Stimulated activated CD4-positive, alpha-beta T cell treated with anti-CD3 and anti-CD28 coated beads, TNF-alpha, amount 100 ng/mL, for 48 hours (primary cell): ENCODE data around the gene GTPBP3.

ENCODE experiments used
- DNase-seq, 3 donors: peaks; one replicate each; pipeline ENCODE4 v3.0.0-alpha.2; 2020; ENCODE audit warnings: low read depth in 3 of 3

The GTPBP3 gene

GRCh38 chr19:17327654-17328516 lies 9.5 kb upstream of the GTPBP3 start:
- DNase-seq = peak in 1 of 3 donors; percentile 61

- DNase-seq = no peak
Observed at GRCh38 chr19:17328517-17329365, 8.6 kb upstream of the GTPBP3 start.

- no peak for DNase-seq
Observed at GRCh38 chr19:17329366-17330261, 7.7 kb upstream of the GTPBP3 start.

GRCh38 chr19:17330262-17331044 lies 6.9 kb upstream of the GTPBP3 start:
- DNase-seq = no peak

DNA sequence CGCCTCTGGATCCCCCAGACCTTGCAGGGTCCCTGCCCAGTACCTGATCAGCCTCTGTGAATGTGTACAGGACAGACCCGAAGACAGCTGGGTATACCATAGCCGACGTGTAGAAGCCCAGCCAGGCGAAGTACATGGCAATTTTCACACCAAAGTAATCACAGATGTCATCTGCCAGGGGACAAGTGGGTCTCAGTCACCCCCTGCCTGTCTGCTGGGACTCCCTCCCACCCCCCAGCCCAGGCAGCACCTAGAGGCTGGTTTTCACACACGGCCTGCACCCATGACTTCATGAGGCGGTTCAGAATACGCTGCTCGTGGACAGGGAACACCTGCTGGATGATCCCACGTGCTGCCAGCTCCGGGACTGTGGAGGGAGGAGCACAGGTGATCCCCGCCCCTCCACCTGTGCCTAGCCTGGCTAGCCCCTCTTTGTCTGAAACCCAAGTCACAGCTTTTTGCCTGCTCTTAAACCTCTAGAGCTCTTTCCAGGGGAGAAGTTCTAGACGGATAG lies 6.3 kb upstream of the GTPBP3 start:
- no peak for DNase-seq

GRCh38 chr19:17332360-17332676 lies 5.0 kb upstream of the GTPBP3 start:
- no peak for DNase-seq

DNA sequence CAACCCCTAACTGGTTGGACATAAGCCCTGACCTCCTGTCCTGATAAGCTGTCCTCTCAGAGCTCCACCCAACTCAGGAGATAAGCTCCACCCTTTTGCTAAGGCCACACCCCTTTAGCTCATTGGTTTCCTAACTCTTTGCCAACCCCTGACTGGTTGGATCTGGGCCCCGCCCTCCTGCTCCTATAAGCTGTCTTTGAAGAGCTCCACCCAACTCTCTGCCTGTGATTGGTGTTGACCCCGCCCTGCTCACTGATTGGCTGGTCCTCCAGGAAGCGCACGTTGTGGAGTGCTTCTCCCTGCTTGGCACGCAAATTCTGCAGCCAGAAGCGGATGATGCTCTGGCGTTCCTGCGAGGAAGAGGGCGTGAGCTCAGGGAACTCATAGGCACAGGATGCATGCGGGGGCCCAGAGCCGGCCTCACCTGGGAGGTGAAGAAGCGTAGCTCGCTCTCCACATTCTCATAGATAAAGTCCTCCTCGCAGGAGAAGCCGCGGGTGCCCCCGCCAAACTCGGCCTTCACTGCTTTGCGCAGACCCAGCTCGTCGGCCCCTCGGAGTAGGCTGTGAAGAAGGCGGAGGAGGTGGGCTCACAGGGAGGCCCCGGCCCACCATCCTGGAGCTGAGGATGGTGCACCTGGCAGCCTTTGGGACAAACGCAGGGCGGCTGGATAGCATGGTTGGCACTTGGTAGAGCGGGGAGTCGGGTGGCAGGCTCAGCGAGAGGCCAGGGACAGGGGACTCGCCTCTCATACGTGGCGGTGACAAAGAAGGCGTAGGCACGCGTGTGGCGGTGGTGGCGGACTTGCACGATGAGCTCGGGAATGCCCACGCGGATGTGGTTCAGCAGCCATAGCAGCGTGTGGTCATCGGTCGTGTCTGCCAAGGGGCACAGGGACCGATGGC lies 4.4 kb upstream of the GTPBP3 start:
- peak in 1 of 3 donors; percentile 63 for DNase-seq

DNA sequence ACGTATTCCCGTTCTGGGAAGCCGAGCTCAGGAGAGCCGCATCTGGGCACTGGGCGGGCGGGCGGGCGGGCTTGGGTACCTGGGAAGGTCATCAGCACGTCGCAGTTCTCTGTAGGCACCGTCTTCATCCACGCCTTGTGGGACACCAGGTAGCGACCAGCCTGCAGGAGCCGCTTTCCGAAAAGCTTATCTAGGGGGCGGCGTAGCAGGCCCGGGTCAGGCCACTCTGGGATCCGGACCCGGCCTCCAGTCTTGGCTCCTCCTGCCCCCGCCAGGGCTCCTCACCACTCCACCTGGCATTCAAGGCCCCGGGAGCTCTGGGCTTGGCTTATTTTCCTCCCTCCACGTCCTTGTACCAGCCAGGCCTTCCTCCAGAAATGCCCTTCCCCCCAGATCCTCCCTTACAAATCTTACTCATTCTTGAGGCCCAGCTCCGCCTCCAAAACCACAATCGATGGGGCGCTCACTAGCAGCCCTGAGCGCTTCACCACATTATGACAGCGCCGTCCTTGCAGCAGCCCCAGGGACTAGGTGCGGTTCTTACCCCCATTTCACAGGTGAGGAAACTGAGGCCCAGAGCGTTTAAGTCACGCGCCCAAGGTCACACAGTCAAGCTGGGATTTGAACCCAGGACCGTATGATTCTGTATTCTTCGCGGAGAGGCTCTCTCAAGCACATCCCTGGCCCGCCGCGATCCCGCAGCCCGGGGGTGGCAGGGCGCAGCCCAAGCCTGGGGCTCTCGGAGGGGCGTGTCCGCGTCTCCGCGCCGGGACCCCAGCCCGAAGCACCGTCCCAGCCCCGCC lies 3.5 kb upstream of the GTPBP3 start:
- peak in 2 of 3 donors; percentile 69 to 73 for DNase-seq

DNA sequence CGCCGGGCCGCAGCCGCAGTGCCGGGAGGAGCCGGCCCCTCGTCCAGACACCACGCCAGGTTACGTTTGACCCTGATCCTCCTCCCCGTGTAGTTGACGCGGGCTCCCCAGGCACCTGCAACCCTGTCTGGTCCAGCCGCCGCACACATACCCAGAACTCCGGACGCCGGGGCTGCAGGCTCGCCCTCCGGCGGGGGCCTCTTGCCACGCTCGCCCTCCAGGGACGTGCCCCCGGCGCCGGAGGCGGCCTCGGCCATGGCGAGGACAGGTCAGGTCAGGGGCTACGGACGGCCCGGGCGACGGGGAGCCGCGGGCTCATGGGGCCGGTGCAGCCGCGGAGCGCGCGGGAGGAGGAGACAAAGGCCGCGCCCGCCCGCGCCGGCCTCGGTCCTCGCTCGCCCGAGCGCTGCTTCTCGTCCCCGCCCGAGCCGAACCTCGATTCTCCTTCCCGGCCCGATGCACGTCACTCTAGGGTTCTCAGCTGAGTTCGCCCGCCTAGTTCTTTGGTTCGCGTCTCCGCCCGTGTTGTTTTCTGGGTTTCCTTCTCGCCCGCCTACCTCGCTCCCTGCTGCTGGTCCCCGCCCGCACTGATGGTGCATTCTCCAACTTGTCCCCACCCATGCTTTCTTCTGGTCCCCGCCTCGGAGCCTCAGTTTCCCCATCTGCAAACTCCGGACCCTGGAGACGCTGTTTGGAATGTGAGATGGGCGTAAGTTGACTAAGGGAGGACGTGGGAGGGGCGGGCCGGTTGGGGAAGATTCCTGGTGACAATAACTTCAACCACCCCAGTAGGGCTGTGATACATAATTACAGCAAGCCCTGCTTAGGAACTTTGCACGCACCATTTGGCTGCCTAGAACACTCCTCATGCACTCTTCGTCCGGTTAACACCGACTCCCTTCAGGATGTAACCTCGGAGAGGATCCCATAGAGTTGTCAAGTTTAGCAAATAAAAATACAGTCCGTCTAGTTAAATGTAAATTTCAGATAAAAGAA lies 2.6 kb upstream of the GTPBP3 start, which contains the start of gene ANO8:
TSS of gene ANO8 (minus strand) at position 442 of the 996 bp plus-strand sequence. CDS start at position 257, 185 bp downstream.
- DNase-seq = peak; percentile 92 to 95 (median 94)

GRCh38 chr19:17335575-17335974 lies 1.8 kb upstream of the GTPBP3 start:
- no peak for DNase-seq

DNA sequence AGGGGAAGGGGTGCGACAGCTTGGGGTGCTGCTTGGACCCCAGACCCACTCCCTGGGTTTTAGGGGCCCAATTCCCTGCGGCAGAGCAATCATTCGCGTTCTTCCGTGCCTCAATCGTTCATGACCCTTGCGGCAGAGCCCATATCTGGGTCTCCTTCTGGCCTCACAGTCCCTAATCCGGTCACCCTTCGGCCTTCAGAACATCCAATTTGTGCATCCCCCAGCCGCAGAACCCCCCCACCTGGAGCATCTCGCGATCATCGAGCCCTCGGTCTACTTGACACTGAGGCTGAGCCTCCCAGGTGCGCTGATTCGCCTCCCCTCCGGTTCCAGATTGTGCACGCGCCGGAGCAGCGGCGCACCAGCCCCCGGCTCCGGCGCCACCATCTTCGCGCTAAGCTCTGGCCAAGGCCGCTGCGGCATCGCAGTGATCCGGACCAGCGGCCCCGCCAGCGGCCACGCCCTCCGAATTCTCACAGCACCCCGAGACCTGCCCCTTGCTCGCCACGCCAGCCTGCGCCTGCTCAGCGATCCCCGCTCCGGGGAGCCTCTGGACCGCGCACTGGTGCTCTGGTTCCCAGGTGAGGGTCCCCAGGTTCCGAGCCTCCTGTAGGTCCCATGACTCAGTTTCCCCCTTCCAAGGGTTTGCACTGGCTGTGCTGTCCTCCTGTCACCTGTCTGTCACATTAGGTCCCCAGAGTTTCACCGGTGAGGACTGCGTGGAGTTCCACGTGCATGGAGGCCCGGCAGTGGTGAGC lies 501 bp downstream of the GTPBP3 start:
- no peak for DNase-seq

- DNase-seq = no peak
Observed at GRCh38 chr19:17338433-17339078, 1.2 kb downstream of the GTPBP3 start.

GRCh38 chr19:17339088-17339741 lies 1.9 kb downstream of the GTPBP3 start:
- no peak for DNase-seq

GRCh38 chr19:17340302-17340870 lies 3.0 kb downstream of the GTPBP3 start:
- DNase-seq = no peak

DNA sequence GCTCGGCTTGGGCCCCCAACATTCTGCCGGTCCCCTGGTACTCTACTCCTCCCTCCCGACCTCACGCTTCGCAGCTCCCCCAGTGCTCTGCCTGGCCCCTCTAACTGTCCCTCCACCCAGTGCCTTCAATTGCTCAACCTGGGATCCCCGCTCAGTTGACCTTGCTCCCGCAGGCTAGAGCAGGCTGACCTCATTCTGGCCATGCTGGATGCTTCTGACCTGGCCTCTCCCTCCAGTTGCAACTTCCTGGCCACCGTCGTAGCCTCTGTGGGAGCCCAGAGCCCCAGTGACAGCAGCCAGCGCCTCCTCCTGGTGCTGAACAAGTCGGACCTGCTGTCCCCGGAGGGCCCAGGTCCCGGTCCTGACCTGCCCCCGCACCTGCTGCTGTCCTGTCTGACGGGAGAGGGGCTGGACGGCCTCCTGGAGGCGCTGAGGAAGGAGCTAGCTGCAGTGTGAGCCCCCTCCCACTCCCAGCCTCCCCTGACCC lies 3.6 kb downstream of the GTPBP3 start:
- DNase-seq = no peak
